WTC11 (cell line): ENCODE results near the gene CTDNEP1. TPM values are rescaled to one million over a fixed set of nuclear protein-coding genes. Genes with fewer than 3 reads are reported as not detected.

Experiments
- EMX1 ChIP-seq: fragments of 250-450 bp; sonication (Bioruptor Pico); IDR thresholded peaks from 2 replicates; pipeline ENCODE4 v1.8.0; 2021; ENCODE audit warnings: mild to moderate bottlenecking
- FOXK1 ChIP-seq: sonication (generic); formaldehyde crosslinking; IDR thresholded peaks from 2 replicates; pipeline ENCODE4 v1.8.0; 2022; ENCODE audit warnings: mild to moderate bottlenecking, moderate library complexity, missing genetic modification reagents
- HMGA2 ChIP-seq: fragments of 250-450 bp; sonication (Bioruptor Pico); IDR thresholded peaks from 2 replicates; pipeline ENCODE4 v1.4.0; 2021; ENCODE audit warnings: mild to moderate bottlenecking, moderate library complexity
- JUN ChIP-seq: sonication (generic); formaldehyde crosslinking; IDR thresholded peaks from 2 replicates; pipeline ENCODE4 v1.8.0; 2023; ENCODE audit warnings: mild to moderate bottlenecking, missing genetic modification reagents
- MYBL2 ChIP-seq: sonication (generic); formaldehyde crosslinking; IDR thresholded peaks from 2 replicates; pipeline ENCODE4 v1.8.1; 2023; ENCODE audit warnings: mild to moderate bottlenecking, moderate library complexity, missing genetic modification reagents
- NFATC4 ChIP-seq: fragments of 250-450 bp; sonication (Bioruptor Pico); IDR thresholded peaks from 2 replicates; pipeline ENCODE4 v1.9.0; 2021; ENCODE audit warnings: mild to moderate bottlenecking
- NFE2L1 ChIP-seq: sonication (generic); formaldehyde crosslinking; IDR thresholded peaks from 2 replicates; pipeline ENCODE4 v1.8.1; 2023; ENCODE audit warnings: missing genetic modification reagents
- NR1H2 ChIP-seq: sonication (generic); formaldehyde crosslinking; IDR thresholded peaks from 2 replicates; pipeline ENCODE4 v1.9.0; 2021; ENCODE audit warnings: mild to moderate bottlenecking, moderate library complexity, missing genetic modification reagents
- NR3C1 ChIP-seq: sonication (generic); formaldehyde crosslinking; conservative IDR thresholded peaks from 2 replicates; pipeline ENCODE4 v1.8.1; 2023; ENCODE audit warnings: low read depth, mild to moderate bottlenecking, missing genetic modification reagents
- SMAD3 ChIP-seq: sonication (generic); formaldehyde crosslinking; IDR thresholded peaks from 2 replicates; pipeline ENCODE4 v1.8.0; 2022; ENCODE audit warnings: missing genetic modification reagents, mild to moderate bottlenecking, borderline replicate concordance
- SMAD4 ChIP-seq: sonication (generic); formaldehyde crosslinking; IDR thresholded peaks from 2 replicates; pipeline ENCODE4 v1.8.0; 2022; ENCODE audit warnings: mild to moderate bottlenecking, missing genetic modification reagents
- SP1 ChIP-seq: sonication (generic); formaldehyde crosslinking; conservative IDR thresholded peaks from 2 replicates; pipeline ENCODE4 v1.8.1; 2022; ENCODE audit warnings: missing genetic modification reagents
- TEAD1 ChIP-seq: sonication (generic); formaldehyde crosslinking; IDR thresholded peaks from 2 replicates; pipeline ENCODE4 v1.8.0; 2022; ENCODE audit warnings: mild to moderate bottlenecking, missing genetic modification reagents
- TP53 ChIP-seq: sonication (generic); formaldehyde crosslinking; IDR thresholded peaks from 2 replicates; pipeline ENCODE4 v1.8.1; 2023; ENCODE audit warnings: mild to moderate bottlenecking, missing genetic modification reagents
- ZNF317 ChIP-seq: sonication (generic); formaldehyde crosslinking; IDR thresholded peaks from 2 replicates; pipeline ENCODE4 v1.8.1; 2023; ENCODE audit warnings: low read depth, mild to moderate bottlenecking, moderate library complexity, missing genetic modification reagents, borderline replicate concordance
- total RNA-seq: library from RNA; stranded (reverse); gene quantifications from 3 replicates; pipeline ENCODE4 v1.2.3, GENCODE V29; 2021
- TF ChIP-seq, protein P1 (sequence below): fragments of 250-450 bp; sonication (Bioruptor Pico); IDR thresholded peaks from 2 replicates; pipeline ENCODE4 v1.8.0; 2021; ENCODE audit warnings: mild to moderate bottlenecking
- TF ChIP-seq, protein P2 (sequence below): sonication (generic); formaldehyde crosslinking; IDR thresholded peaks from 2 replicates; pipeline ENCODE4 v1.8.1; 2023; ENCODE audit warnings: mild to moderate bottlenecking, missing genetic modification reagents, borderline replicate concordance
- TF ChIP-seq, protein P3 (sequence below): sonication (generic); formaldehyde crosslinking; IDR thresholded peaks from 2 replicates; pipeline ENCODE4 v1.8.0; 2023; ENCODE audit warnings: mild to moderate bottlenecking, missing genetic modification reagents
- TF ChIP-seq, protein P4 (sequence below): sonication (generic); formaldehyde crosslinking; conservative IDR thresholded peaks from 2 replicates; pipeline ENCODE4 v1.8.1; 2023; ENCODE audit warnings: mild to moderate bottlenecking, low read depth, missing genetic modification reagents, moderate library complexity

CTDNEP1 gene
- total RNA-seq, 1 experiment from 2014 or later, result 127 TPM

DNA sequence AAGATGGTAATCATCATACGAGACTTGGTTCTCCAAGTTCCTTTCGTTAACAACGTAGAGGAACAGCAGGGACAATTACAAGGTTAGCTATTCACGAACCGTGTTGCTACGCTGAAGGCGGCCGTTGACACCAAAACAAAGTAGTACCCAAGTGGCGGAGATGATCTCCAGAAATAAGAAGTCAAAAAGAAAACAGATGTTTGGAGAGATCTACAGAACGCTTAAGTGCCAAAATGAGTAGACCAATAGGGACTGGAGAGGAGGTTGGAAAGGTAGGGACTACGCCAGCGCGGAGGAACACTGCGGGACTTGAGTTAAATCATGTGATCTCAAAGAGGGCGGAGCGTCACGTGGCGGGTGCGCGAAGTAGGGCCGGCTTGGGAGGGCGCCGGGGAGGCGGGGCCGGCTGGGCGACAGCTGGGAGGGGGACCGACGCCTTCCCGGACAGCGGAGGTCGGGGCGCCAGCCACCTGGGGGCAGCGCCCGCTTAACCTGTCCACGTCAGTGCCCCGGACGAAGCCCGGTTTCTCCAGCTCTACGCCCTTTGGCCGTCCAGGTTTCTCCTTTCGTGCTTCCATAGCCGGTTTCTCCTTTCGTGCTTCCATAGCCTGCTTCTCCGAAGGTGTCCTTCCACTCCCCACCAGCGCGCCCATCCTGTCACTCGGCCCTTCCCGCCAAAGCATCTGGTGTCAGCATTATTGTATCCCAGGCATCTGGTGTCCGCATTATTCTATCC, 8.6 kb downstream of the CTDNEP1 start (continued):
- TF ChIP-seq NR1H2 (CRISPR knock-in tag), result no peak
- TF ChIP-seq NFE2L1, result peak; percentile 74
- peak; percentile 84; the same call in 1 of the 2 replicates for TF ChIP-seq EMX1 (CRISPR knock-in tag)
- TF ChIP-seq, protein P1, sequence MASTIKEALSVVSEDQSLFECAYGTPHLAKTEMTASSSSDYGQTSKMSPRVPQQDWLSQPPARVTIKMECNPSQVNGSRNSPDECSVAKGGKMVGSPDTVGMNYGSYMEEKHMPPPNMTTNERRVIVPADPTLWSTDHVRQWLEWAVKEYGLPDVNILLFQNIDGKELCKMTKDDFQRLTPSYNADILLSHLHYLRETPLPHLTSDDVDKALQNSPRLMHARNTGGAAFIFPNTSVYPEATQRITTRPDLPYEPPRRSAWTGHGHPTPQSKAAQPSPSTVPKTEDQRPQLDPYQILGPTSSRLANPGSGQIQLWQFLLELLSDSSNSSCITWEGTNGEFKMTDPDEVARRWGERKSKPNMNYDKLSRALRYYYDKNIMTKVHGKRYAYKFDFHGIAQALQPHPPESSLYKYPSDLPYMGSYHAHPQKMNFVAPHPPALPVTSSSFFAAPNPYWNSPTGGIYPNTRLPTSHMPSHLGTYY, result peak; percentile 19; the same call in 1 of the 2 replicates
- TF ChIP-seq NFATC4 (CRISPR knock-in tag), result peak; percentile 46; the same call in 1 of the 2 replicates
- peak; percentile 47; the same call in 1 of the 2 replicates for TF ChIP-seq JUN
- TF ChIP-seq, protein P2, sequence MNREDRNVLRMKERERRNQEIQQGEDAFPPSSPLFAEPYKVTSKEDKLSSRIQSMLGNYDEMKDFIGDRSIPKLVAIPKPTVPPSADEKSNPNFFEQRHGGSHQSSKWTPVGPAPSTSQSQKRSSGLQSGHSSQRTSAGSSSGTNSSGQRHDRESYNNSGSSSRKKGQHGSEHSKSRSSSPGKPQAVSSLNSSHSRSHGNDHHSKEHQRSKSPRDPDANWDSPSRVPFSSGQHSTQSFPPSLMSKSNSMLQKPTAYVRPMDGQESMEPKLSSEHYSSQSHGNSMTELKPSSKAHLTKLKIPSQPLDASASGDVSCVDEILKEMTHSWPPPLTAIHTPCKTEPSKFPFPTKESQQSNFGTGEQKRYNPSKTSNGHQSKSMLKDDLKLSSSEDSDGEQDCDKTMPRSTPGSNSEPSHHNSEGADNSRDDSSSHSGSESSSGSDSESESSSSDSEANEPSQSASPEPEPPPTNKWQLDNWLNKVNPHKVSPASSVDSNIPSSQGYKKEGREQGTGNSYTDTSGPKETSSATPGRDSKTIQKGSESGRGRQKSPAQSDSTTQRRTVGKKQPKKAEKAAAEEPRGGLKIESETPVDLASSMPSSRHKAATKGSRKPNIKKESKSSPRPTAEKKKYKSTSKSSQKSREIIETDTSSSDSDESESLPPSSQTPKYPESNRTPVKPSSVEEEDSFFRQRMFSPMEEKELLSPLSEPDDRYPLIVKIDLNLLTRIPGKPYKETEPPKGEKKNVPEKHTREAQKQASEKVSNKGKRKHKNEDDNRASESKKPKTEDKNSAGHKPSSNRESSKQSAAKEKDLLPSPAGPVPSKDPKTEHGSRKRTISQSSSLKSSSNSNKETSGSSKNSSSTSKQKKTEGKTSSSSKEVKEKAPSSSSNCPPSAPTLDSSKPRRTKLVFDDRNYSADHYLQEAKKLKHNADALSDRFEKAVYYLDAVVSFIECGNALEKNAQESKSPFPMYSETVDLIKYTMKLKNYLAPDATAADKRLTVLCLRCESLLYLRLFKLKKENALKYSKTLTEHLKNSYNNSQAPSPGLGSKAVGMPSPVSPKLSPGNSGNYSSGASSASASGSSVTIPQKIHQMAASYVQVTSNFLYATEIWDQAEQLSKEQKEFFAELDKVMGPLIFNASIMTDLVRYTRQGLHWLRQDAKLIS (CRISPR knock-in tag), result no peak
- peak; percentile 52; the same call in 1 of the 2 replicates for TF ChIP-seq TP53 (CRISPR knock-in tag)
- TF ChIP-seq, protein P3, sequence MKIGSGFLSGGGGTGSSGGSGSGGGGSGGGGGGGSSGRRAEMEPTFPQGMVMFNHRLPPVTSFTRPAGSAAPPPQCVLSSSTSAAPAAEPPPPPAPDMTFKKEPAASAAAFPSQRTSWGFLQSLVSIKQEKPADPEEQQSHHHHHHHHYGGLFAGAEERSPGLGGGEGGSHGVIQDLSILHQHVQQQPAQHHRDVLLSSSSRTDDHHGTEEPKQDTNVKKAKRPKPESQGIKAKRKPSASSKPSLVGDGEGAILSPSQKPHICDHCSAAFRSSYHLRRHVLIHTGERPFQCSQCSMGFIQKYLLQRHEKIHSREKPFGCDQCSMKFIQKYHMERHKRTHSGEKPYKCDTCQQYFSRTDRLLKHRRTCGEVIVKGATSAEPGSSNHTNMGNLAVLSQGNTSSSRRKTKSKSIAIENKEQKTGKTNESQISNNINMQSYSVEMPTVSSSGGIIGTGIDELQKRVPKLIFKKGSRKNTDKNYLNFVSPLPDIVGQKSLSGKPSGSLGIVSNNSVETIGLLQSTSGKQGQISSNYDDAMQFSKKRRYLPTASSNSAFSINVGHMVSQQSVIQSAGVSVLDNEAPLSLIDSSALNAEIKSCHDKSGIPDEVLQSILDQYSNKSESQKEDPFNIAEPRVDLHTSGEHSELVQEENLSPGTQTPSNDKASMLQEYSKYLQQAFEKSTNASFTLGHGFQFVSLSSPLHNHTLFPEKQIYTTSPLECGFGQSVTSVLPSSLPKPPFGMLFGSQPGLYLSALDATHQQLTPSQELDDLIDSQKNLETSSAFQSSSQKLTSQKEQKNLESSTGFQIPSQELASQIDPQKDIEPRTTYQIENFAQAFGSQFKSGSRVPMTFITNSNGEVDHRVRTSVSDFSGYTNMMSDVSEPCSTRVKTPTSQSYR, result no peak
- TF ChIP-seq MYBL2 (CRISPR knock-in tag), result 0 out of 2 replicates have a peak, but pooled peaks have one; percentile 28
- TF ChIP-seq, protein P4, sequence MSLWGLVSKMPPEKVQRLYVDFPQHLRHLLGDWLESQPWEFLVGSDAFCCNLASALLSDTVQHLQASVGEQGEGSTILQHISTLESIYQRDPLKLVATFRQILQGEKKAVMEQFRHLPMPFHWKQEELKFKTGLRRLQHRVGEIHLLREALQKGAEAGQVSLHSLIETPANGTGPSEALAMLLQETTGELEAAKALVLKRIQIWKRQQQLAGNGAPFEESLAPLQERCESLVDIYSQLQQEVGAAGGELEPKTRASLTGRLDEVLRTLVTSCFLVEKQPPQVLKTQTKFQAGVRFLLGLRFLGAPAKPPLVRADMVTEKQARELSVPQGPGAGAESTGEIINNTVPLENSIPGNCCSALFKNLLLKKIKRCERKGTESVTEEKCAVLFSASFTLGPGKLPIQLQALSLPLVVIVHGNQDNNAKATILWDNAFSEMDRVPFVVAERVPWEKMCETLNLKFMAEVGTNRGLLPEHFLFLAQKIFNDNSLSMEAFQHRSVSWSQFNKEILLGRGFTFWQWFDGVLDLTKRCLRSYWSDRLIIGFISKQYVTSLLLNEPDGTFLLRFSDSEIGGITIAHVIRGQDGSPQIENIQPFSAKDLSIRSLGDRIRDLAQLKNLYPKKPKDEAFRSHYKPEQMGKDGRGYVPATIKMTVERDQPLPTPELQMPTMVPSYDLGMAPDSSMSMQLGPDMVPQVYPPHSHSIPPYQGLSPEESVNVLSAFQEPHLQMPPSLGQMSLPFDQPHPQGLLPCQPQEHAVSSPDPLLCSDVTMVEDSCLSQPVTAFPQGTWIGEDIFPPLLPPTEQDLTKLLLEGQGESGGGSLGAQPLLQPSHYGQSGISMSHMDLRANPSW (CRISPR knock-in tag), result no peak
- no peak for TF ChIP-seq ZNF317 (CRISPR knock-in tag)
- no peak for TF ChIP-seq SMAD4
- peak; percentile 96 for TF ChIP-seq SP1 (CRISPR knock-in tag)
- TF ChIP-seq NR3C1 (CRISPR knock-in tag), result no peak
- TF ChIP-seq TEAD1 (CRISPR knock-in tag), result 0 out of 2 replicates have a peak, but pooled peaks have one; percentile 33
- peak; percentile 88 for TF ChIP-seq FOXK1
- TF ChIP-seq SMAD3 (CRISPR knock-in tag), result peak; percentile 52; the same call in 1 of the 2 replicates
- peak; percentile 22; the same call in 1 of the 2 replicates for TF ChIP-seq HMGA2 (CRISPR knock-in tag)
- TF ChIP-seq, all 79 proteins: peak for 23
